Small intestine (tissue), 7 donors: ENCODE data around the gene TAF9B. TPM values are rescaled to one million over a fixed set of nuclear protein-coding genes. Genes with fewer than 3 reads are reported as not detected.
"Not testable (repeated sequence)": the region's sequence is repeated elsewhere in the genome, so short reads cannot be mapped to it uniquely, and the experiment has no call there.

Experiments used
- DNase-seq, 2 donors: peaks; one replicate each; pipeline versions ENCODE4 v3.0.0 to v3.0.0-alpha.2; 2013
- FAIRE-seq: peaks from 2 replicates; lab custom pipeline; 2012; peaks lifted over from hg19 to GRCh38; lab: Jason Lieb, UNC
- H3K27ac ChIP-seq, 3 donors: one replicate each; pipeline ENCODE4 v1.5.1; 2013; ENCODE audit warnings: low read length in 2 of 3, mild to moderate bottlenecking in 2 of 3, control low read depth in 1 of 3, inconsistent platforms in 1 of 3, low read depth in 1 of 3, moderate library complexity in 1 of 3
- H3K27me3 ChIP-seq, 3 donors: one replicate each; pipeline ENCODE4 v1.6.1; 2013; ENCODE audit warnings: low read length in 3 of 3, inconsistent platforms in 1 of 3; ENCODE audit not compliant: control insufficient read depth in 3 of 3, insufficient read depth in 3 of 3
- H3K36me3 ChIP-seq, 3 donors: one replicate each; pipeline ENCODE4 v1.6.1; 2013; ENCODE audit warnings: low read length in 3 of 3, inconsistent platforms in 1 of 3, low read depth in 1 of 3, mild to moderate bottlenecking in 1 of 3, moderate library complexity in 1 of 3; ENCODE audit not compliant: control insufficient read depth in 3 of 3, insufficient read depth in 2 of 3
- H3K4me1 ChIP-seq, 3 donors: one replicate each; pipeline ENCODE4 v1.6.1; 2013; ENCODE audit warnings: low read length in 2 of 3, inconsistent platforms in 1 of 3, low read depth in 1 of 3, mild to moderate bottlenecking in 1 of 3, moderate library complexity in 1 of 3; ENCODE audit not compliant: control insufficient read depth in 3 of 3, insufficient read depth in 2 of 3
- H3K4me3 ChIP-seq, 3 donors: one replicate each; pipeline ENCODE4 v1.5.1; 2013; ENCODE audit warnings: low read length in 3 of 3, control low read depth in 1 of 3, inconsistent platforms in 1 of 3, low read depth in 1 of 3, mild to moderate bottlenecking in 1 of 3, moderate library complexity in 1 of 3
- H3K9me3 ChIP-seq, 2 donors: one replicate each; pipeline ENCODE4 v1.6.1; 2013; ENCODE audit warnings: low read depth in 1 of 2, low read length in 1 of 2; ENCODE audit not compliant: control insufficient read depth in 2 of 2, insufficient read depth in 1 of 2
- WGBS, 3 donors: extraction: QIAGEN DNeasy Blood & Tissue Kit; methylation state at CpG; one replicate each; pipeline ENCODE4 v1.1.7; 2013; 5-methylcytosine and 5-hydroxymethylcytosine counted together
- polyA plus RNA-seq, 4 donors: library from polyadenylated mRNA; stranded (reverse) in 3 of 4; unstranded in 1 of 4; fragments of 200-250 nt in 3 of 4; fragments of 120-200 nt in 1 of 4; gene quantifications; one replicate each; pipeline versions ENCODE4 v1.2.1 to v1.2.3, GENCODE V29; 2013
- donor health status: healthy with polysubstance abuse.
- donor health status: control.
- donor health status: control.
- donor health status: Bipolar disorder and iron deficiency.
- donor health status: healthy.

TAF9B gene
- polyA plus RNA-seq, 4 donors = 1.6 to 19.2 (median 6.7) TPM

- not testable (repeated sequence) for H3K36me3 ChIP-seq, H3K9me3 ChIP-seq, H3K27me3 ChIP-seq, H3K4me1 ChIP-seq, H3K27ac ChIP-seq, FAIRE-seq, H3K4me3 ChIP-seq, DNase-seq
- 74 to 85% (median 82%) methylated on average over 9 to 10 of the region's 10 CpGs for WGBS, 3 donors
Observed at GRCh38 chrX:78157846-78158245, 18.4 kb upstream of the TAF9B start.

- not testable (repeated sequence) for H3K9me3 ChIP-seq, H3K27ac ChIP-seq, DNase-seq, H3K4me3 ChIP-seq, FAIRE-seq, H3K27me3 ChIP-seq, H3K4me1 ChIP-seq, H3K36me3 ChIP-seq
- 67 to 88% (median 69%) methylated on average over 2 of the region's 2 CpGs for WGBS, 3 donors
Observed at GRCh38 chrX:78157373-78157772, 17.9 kb upstream of the TAF9B start.

- not testable (repeated sequence) for H3K36me3 ChIP-seq, H3K4me3 ChIP-seq, H3K27ac ChIP-seq, H3K27me3 ChIP-seq, H3K9me3 ChIP-seq, DNase-seq, FAIRE-seq, H3K4me1 ChIP-seq
- 86 to 96% (median 89%) methylated on average over 5 of the region's 5 CpGs for WGBS, 3 donors
Observed at GRCh38 chrX:78147002-78147540, 7.6 kb upstream of the TAF9B start.

GRCh38 chrX:78140206-78140605 is 756 bp upstream of the TAF9B start:
- Histone ChIP-seq H3K4me3 (peak overlapping the region in 1 of 3 donors; percentile 84), H3K27me3 (no peaks in the 10 kb centered on the region), H3K9me3 (no peaks in the 10 kb centered on the region), H3K36me3 (no peaks in the 10 kb centered on the region), H3K27ac (no peak overlapping the region), H3K4me1 (no peaks in the 10 kb centered on the region)
- WGBS, 3 donors = 83 to 94% (median 93%) methylated on average over 7 to 9 of the region's 9 CpGs
- DNase-seq (no peak), FAIRE-seq (no peak)

- H3K36me3 ChIP-seq = peaks cover 0 to 3% (median 0%) of the 10 kb centered on the region in 3 donors
- H3K9me3 ChIP-seq = no peaks in the 10 kb centered on the region
- H3K4me3 ChIP-seq = no peak overlapping the region
- DNase-seq = no peak
- no peaks in the 10 kb centered on the region for H3K27me3 ChIP-seq
- FAIRE-seq = no peak
- H3K27ac ChIP-seq = no peak overlapping the region
- H3K4me1 ChIP-seq = no peaks in the 10 kb centered on the region
- WGBS, 3 donors = 55 to 67% (median 58%) methylated on average over 4 of the region's 4 CpGs
Observed at GRCh38 chrX:78133238-78133960, 6.1 kb downstream of the TAF9B start.

- WGBS, 3 donors = 61 to 82% (median 81%) methylated on average over 1 of the region's 1 CpG
- DNase-seq (no peak), FAIRE-seq (no peak)
- no peak overlapping the region for H3K27ac ChIP-seq
- peaks cover 0 to 7% (median 2%) of the 10 kb centered on the region in 3 donors for H3K36me3 ChIP-seq
- no peak overlapping the region for H3K4me3 ChIP-seq
- H3K9me3 ChIP-seq = no peaks in the 10 kb centered on the region
- H3K27me3 ChIP-seq = no peaks in the 10 kb centered on the region
- no peaks in the 10 kb centered on the region for H3K4me1 ChIP-seq
Observed at GRCh38 chrX:78131117-78131516, 8.3 kb downstream of the TAF9B start.

GRCh38 chrX:78130396-78130795 is 9.1 kb downstream of the TAF9B start:
- no peaks in the 10 kb centered on the region for H3K27me3 ChIP-seq
- DNase-seq (no peak), FAIRE-seq (no peak)
- H3K4me1 ChIP-seq = no peaks in the 10 kb centered on the region
- peaks cover 0 to 7% (median 2%) of the 10 kb centered on the region in 3 donors for H3K36me3 ChIP-seq
- no peaks in the 10 kb centered on the region for H3K9me3 ChIP-seq
- H3K4me3 ChIP-seq = no peak overlapping the region
- 79 to 100% (median 86%) methylated on average over 1 of the region's 1 CpG for WGBS, 3 donors
- H3K27ac ChIP-seq = no peak overlapping the region

GRCh38 chrX:78129714-78130113 is 9.7 kb downstream of the TAF9B start:
- FAIRE-seq (no peak), DNase-seq (no peak)
- Histone ChIP-seq H3K9me3 (no peaks in the 10 kb centered on the region), H3K27ac (no peak overlapping the region), H3K27me3 (no peaks in the 10 kb centered on the region), H3K4me1 (no peaks in the 10 kb centered on the region), H3K4me3 (no peak overlapping the region), H3K36me3 (peaks cover 3 to 11% (median 4%) of the 10 kb centered on the region in 3 donors)
